Trophoblast cell (in vitro differentiated cells and primary cell): ENCODE results near the gene KLHL3.

Experiments used
- DNase-seq, 2 donors: peaks; one replicate each; pipeline ENCODE4 v3.0.0-alpha.2; 2016
- H2AFZ ChIP-seq: 2 replicates; pipeline ENCODE4 v1.6.1; 2013; ENCODE audit warnings: low read length, moderate library complexity, mild to moderate bottlenecking; ENCODE audit not compliant: insufficient read depth, poor library complexity
- H2AK5ac ChIP-seq: 2 replicates; pipeline ENCODE4 v1.6.1; 2013; ENCODE audit warnings: mild to moderate bottlenecking, low read length
- H2BK120ac ChIP-seq: 2 replicates; pipeline ENCODE4 v1.6.1; 2013; ENCODE audit warnings: low read length, mild to moderate bottlenecking, moderate library complexity; ENCODE audit not compliant: insufficient read depth, poor library complexity
- H2BK12ac ChIP-seq: 2 replicates; pipeline ENCODE4 v1.6.1; 2013; ENCODE audit warnings: mild to moderate bottlenecking, low read length, moderate library complexity
- H2BK5ac ChIP-seq: 2 replicates; pipeline ENCODE4 v1.6.1; 2013; ENCODE audit warnings: low read length, low read depth, moderate library complexity, mild to moderate bottlenecking; ENCODE audit not compliant: poor library complexity
- H3K14ac ChIP-seq: 2 replicates; pipeline ENCODE4 v1.6.1; 2013; ENCODE audit warnings: mild to moderate bottlenecking, low read length
- H3K18ac ChIP-seq: 2 replicates; pipeline ENCODE4 v1.6.1; 2013; ENCODE audit warnings: mild to moderate bottlenecking, low read length
- H3K23ac ChIP-seq: 2 replicates; pipeline ENCODE4 v1.6.1; 2013; ENCODE audit warnings: low read length
- H3K27ac ChIP-seq: 2 replicates; pipeline ENCODE4 v1.5.1; 2013; ENCODE audit warnings: low read depth, mild to moderate bottlenecking, inconsistent platforms, low read length, moderate library complexity
- H3K27me3 ChIP-seq: 2 replicates; pipeline ENCODE4 v1.6.1; 2013; ENCODE audit warnings: inconsistent platforms, mild to moderate bottlenecking, low read length, moderate library complexity; ENCODE audit not compliant: insufficient read depth
- H3K36me3 ChIP-seq, 2 experiments: 1 replicate in 1 of 2; 2 replicates in 1 of 2; pipeline ENCODE4 v1.6.1; 2013; ENCODE audit warnings: low read length in 2 of 2, mild to moderate bottlenecking in 2 of 2, moderate library complexity in 1 of 2; ENCODE audit not compliant: insufficient read depth in 2 of 2, control insufficient read depth in 1 of 2
- H3K4ac ChIP-seq: 2 replicates; pipeline ENCODE4 v1.6.1; 2013; ENCODE audit warnings: low read depth, mild to moderate bottlenecking, low read length, moderate library complexity
- H3K4me1 ChIP-seq, 2 experiments: 1 replicate in 1 of 2; 2 replicates in 1 of 2; pipeline ENCODE4 v1.6.1; 2013; ENCODE audit warnings: low read length in 2 of 2, mild to moderate bottlenecking in 2 of 2, moderate library complexity in 1 of 2; ENCODE audit not compliant: insufficient read depth in 2 of 2, control insufficient read depth in 1 of 2
- H3K4me2 ChIP-seq: 2 replicates; pipeline ENCODE4 v1.6.1; 2013; ENCODE audit warnings: inconsistent platforms, mild to moderate bottlenecking, low read length, moderate library complexity
- H3K4me3 ChIP-seq: 2 replicates; pipeline ENCODE4 v1.5.1; 2013; ENCODE audit warnings: mild to moderate bottlenecking, low read depth, low read length, inconsistent platforms
- H3K79me1 ChIP-seq: one replicate; pipeline ENCODE4 v1.6.1; 2013; ENCODE audit warnings: low read length
- H3K79me2 ChIP-seq: 2 replicates; pipeline ENCODE4 v1.6.1; 2013; ENCODE audit warnings: low read length, mild to moderate bottlenecking; ENCODE audit not compliant: control insufficient read depth, insufficient read depth, poor library complexity
- H3K9ac ChIP-seq: 2 replicates; pipeline ENCODE4 v1.6.1; 2013; ENCODE audit warnings: mild to moderate bottlenecking, low read length
- H3K9me3 ChIP-seq: 2 replicates; pipeline ENCODE4 v1.6.1; 2013; ENCODE audit warnings: low read depth, mild to moderate bottlenecking, control low read depth, inconsistent platforms, low read length; ENCODE audit not compliant: insufficient read depth
- H4K12ac ChIP-seq: 2 replicates; pipeline ENCODE4 v1.6.1; 2013; ENCODE audit warnings: low read depth, mild to moderate bottlenecking, low read length, moderate library complexity
- H4K8ac ChIP-seq: 2 replicates; pipeline ENCODE4 v1.6.1; 2013; ENCODE audit warnings: low read depth, mild to moderate bottlenecking, low read length, moderate library complexity
- H4K91ac ChIP-seq: one replicate; pipeline ENCODE4 v1.6.1; 2013; ENCODE audit warnings: low read depth, mild to moderate bottlenecking, low read length, moderate library complexity
- WGBS: extraction: QIAGEN DNeasy Blood & Tissue Kit; methylation state at CpG from one replicate; pipeline ENCODE4 v1.1.7; 2013; ENCODE audit warnings: missing lambda C conversion rate; ENCODE audit not compliant: insufficient read length, insufficient coverage; ENCODE audit errors: extremely low coverage; 5-methylcytosine and 5-hydroxymethylcytosine counted together

Gene KLHL3

DNA sequence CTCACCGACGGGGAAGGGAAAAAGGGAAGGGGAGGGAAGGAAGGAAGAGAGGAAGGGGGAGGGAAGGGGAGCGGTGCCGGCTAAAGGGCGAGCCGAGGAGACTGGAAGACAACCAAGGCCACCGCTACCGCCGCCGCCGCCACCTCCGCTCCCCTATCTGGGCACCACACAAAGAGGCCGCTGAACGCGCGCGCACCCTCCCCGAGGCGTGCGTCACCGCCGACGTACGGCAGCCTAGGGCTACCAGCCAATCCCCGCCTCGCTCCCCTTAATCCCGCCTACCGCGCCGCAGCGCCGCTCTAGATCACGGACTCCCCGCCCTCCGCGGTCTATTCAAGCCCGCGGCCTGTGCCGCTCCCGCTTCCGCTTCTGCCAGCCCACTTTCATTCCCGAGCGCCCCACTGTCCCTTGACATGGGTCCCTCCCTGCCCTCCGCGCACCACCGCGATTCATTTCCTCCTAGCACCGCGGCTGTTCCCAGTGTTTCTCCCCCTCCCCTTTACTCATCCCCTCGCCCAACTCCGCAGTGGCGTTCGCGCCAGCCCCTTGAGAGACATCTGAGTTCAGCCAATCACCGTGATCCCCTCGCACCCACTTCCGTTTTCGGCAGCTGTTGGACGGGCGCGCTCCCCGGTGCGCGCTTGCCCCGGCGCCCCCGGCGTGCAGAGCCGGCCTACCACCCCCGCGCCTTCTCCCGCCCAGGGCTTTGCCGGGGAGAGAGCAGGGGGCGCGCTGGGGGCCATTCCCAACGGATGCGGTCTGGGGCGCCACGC, 18.5 kb upstream of the KLHL3 start, which contains the start of gene HNRNPA0:
TSS of gene HNRNPA0 (minus strand) at position 176 of the 773 bp plus-strand sequence. CDS start 297 bp downstream, outside the sequence.
- Histone ChIP-seq H2BK5ac (peak within 1 kb of the TSS; percentile 98), H3K4me2 (peak within 1 kb of the TSS; percentile 92), H3K36me3 (no peaks in the 10 kb centered on the region), H4K91ac (peak within 1 kb of the TSS; percentile 98), H3K9me3 (no peaks in the 10 kb centered on the region), H2BK120ac (peak within 1 kb of the TSS; percentile 97), H3K27me3 (no peaks in the 10 kb centered on the region), H3K27ac (peak within 1 kb of the TSS; percentile 98), H3K9ac (peak within 1 kb of the TSS; percentile 100), H3K4ac (peak within 1 kb of the TSS; percentile 99), H3K79me1 (peaks cover 20% of the 10 kb centered on the region), H3K14ac (peak within 1 kb of the TSS; percentile 97), H3K4me1 (peaks cover 0 to 4% of the 10 kb centered on the region in 2 experiments), H3K23ac (peak within 1 kb of the TSS; percentile 64), H4K12ac (peak within 1 kb of the TSS; percentile 93), H3K79me2 (peaks cover 18% of the 10 kb centered on the region), H2AK5ac (peak within 1 kb of the TSS; percentile 91), H2AFZ (peak within 1 kb of the TSS; percentile 87), H3K4me3 (peak within 1 kb of the TSS; percentile 98), H2BK12ac (peak within 1 kb of the TSS; percentile 70), H4K8ac (peak within 1 kb of the TSS; percentile 96), H3K18ac (peak within 1 kb of the TSS; percentile 94)
- WGBS: no CpG with 5 or more reads among the region's 79 CpGs
- peak; percentile 97 to 99 for DNase-seq

DNA sequence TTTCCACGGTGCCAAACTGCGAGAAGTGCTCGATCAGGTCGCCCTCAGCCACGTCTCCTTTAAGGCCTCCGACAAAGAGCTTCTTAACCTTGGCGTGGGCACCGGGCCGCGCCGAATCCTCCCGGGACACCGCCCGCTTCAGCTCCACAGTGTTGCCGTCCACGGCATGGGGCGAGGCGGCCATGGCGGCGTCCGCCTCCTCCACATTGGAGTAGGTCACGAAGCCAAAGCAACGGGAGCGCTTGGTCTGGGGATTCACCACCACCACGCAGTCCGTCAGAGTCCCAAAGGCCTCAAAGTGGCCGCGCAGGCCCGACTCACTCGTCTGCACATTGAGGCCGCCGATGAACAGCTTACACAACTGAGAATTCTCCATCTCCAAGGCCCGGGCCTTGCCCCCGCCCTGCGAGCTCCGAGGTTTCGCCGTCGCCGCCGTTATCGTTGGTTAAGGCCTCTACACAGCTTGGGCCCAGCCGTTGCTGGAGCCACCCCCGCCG, 17.9 kb upstream of the KLHL3 start:
- H3K4me3 ChIP-seq: peak overlapping the region; percentile 98
- H3K18ac ChIP-seq: peak overlapping the region; percentile 94
- H3K9me3 ChIP-seq: no peaks in the 10 kb centered on the region
- H2BK5ac ChIP-seq: peak overlapping the region; percentile 77
- H3K4me2 ChIP-seq: peak overlapping the region; percentile 92
- H3K23ac ChIP-seq: no peak overlapping the region
- H2AFZ ChIP-seq: peak overlapping the region; percentile 38
- H3K4ac ChIP-seq: peak overlapping the region; percentile 99
- DNase-seq: no peak
- H3K14ac ChIP-seq: peak overlapping the region; percentile 97
- no CpG with 5 or more reads among the region's 45 CpGs for WGBS
- peak overlapping the region; percentile 95 for H4K91ac ChIP-seq
- peak overlapping the region; percentile 67 for H2BK120ac ChIP-seq
- peaks cover 0 to 4% of the 10 kb centered on the region in 2 experiments for H3K4me1 ChIP-seq
- H2BK12ac ChIP-seq: peak overlapping the region; percentile 70
- H3K36me3 ChIP-seq: no peaks in the 10 kb centered on the region
- H3K79me1 ChIP-seq: peaks cover 20% of the 10 kb centered on the region
- peak overlapping the region; percentile 100 for H3K9ac ChIP-seq
- H2AK5ac ChIP-seq: peak overlapping the region; percentile 91
- H3K27me3 ChIP-seq: no peaks in the 10 kb centered on the region
- H3K27ac ChIP-seq: peak overlapping the region; percentile 75
- peak overlapping the region; percentile 93 for H4K12ac ChIP-seq
- H4K8ac ChIP-seq: peak overlapping the region; percentile 91
- peaks cover 18% of the 10 kb centered on the region for H3K79me2 ChIP-seq

DNA sequence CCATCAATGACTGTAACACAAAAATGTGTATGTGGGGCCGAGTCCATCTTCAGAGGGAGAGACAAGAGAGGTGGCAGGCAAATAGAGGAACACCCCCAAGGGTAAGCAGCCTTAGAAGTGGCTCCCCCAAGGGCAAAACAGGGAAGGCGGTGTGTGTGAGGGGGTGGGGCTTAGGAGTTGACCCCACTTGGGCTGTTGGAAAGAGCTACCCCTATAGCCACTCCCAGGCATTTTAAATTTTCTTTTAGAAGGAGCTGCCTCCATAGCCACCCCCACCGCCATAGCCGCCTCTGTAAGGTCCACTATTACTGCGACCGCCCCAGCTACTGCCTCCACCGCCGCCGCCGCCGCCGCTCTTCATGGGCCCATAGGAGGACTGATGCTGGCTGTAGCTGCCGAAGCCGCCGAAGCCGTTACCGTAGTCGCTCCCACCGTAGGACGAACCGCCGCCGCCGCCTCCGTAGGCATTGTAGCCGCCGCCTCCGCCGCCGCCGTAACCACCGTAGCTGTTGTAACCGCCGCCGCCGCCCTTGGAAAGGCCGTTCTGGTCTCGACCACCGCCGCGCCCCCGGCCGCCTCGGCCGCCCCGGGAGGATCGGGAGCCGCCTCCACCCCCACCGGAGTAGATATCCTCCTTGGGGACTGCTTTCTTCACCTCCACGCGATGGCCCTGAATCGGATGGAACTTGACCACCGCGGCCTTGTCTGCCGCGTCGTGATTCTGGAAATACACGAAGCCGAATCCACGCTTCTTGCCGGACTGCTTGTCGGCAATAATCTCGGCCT, 17.2 kb upstream of the KLHL3 start:
- Histone ChIP-seq H3K79me2 (peaks cover 18% of the 10 kb centered on the region), H3K14ac (peak overlapping the region; percentile 97), H3K27ac (peak overlapping the region; percentile 75), H3K27me3 (no peaks in the 10 kb centered on the region), H3K23ac (no peak overlapping the region), H2BK12ac (peak overlapping the region; percentile 70), H2AFZ (peak overlapping the region; percentile 38), H4K91ac (peak overlapping the region; percentile 95), H3K9ac (peak overlapping the region; percentile 100), H4K12ac (peak overlapping the region; percentile 93), H3K4me1 (peaks cover 0 to 4% of the 10 kb centered on the region in 2 experiments), H3K79me1 (peaks cover 20% of the 10 kb centered on the region), H3K4me2 (peak overlapping the region; percentile 92), H2AK5ac (peak overlapping the region; percentile 91), H2BK120ac (peak overlapping the region; percentile 67), H2BK5ac (peak overlapping the region; percentile 77), H4K8ac (peak overlapping the region; percentile 91), H3K4ac (peak overlapping the region; percentile 99), H3K4me3 (peak overlapping the region; percentile 98), H3K18ac (peak overlapping the region; percentile 94), H3K36me3 (no peaks in the 10 kb centered on the region), H3K9me3 (no peaks in the 10 kb centered on the region)
- DNase-seq: peak; percentile 29 to 55
- WGBS: no CpG with 5 or more reads among the region's 63 CpGs

DNA sequence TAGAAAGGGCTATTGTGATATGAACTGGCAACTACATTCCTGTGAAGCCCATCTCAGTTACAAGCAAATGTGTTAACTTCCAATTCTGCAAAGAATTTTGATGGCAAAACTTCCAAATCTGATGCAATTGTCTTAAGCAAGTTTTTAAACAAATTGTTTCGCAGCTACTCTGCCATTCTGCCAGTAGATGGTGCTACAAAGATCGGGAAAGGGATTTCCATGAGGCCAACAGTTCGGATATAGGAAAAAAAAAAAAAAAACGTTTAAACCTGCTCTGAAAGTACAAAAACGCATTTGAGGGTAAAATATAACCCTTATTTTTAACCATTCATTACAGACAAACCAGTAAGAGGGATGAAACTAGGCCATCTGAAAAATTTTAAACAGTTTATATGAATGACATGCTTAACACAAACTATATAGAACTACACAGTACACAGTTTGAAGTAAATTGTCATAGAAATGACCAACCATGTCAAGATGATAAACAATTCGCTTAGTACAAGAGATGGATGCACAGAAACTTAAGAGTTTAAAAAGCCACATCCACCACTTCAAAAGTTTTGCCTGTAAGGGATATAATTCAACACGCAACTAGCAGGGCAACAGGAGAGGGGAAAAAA, 16.1 kb upstream of the KLHL3 start:
- Histone ChIP-seq H3K14ac (no peak overlapping the region), H3K9ac (no peak overlapping the region), H4K8ac (no peak overlapping the region), H2BK5ac (no peak overlapping the region), H3K18ac (no peak overlapping the region), H3K27me3 (no peaks in the 10 kb centered on the region), H3K4me3 (no peak overlapping the region), H3K4me2 (peak overlapping the region; percentile 92), H3K27ac (no peak overlapping the region), H4K91ac (no peak overlapping the region), H3K23ac (no peak overlapping the region), H3K4ac (peak overlapping the region; percentile 77), H3K79me1 (peaks cover 20% of the 10 kb centered on the region), H3K79me2 (peaks cover 18% of the 10 kb centered on the region), H2AK5ac (no peak overlapping the region), H3K36me3 (no peaks in the 10 kb centered on the region), H3K9me3 (no peaks in the 10 kb centered on the region), H3K4me1 (peaks cover 0 to 4% of the 10 kb centered on the region in 2 experiments), H2BK12ac (no peak overlapping the region), H4K12ac (no peak overlapping the region), H2AFZ (no peak overlapping the region), H2BK120ac (no peak overlapping the region)
- WGBS: no CpG with 5 or more reads among the region's 7 CpGs
- peak; percentile 28 to 93 for DNase-seq
